Heart right ventricle (tissue), 16 donors: ENCODE results near the gene SLC16A1. TPM values are rescaled to one million over a fixed set of nuclear protein-coding genes. Genes with fewer than 3 reads are reported as not detected.
"Not testable (repeated sequence)": the region's sequence is repeated elsewhere in the genome, so short reads cannot be mapped to it uniquely, and the experiment has no call there.

Experiments used
- ATAC-seq, 8 donors: fragments of 200-7000 bp; cut with Tn5 transposase; one replicate each; pipeline ENCODE4 v1.9.1; 2020; ENCODE audit warnings: mild to moderate bottlenecking in 8 of 8, moderate library complexity in 8 of 8, moderate number of reproducible peaks in 1 of 8
- DNase-seq, 2 donors: peaks; one replicate each; pipeline ENCODE4 v3.0.0-alpha.2; 2020
- H3K27ac ChIP-seq, 10 donors: fragments of 200-600 bp; sonication (generic) in 2 of 10; one replicate each; pipeline versions ENCODE4 v1.5.0 to v1.8.0; 2020 to 2022; ENCODE audit warnings: mild to moderate bottlenecking in 3 of 10
- H3K27me3 ChIP-seq, 7 donors: fragments of 200-600 bp; one replicate each; pipeline ENCODE4 v1.8.0; 2021 to 2022; ENCODE audit warnings: mild to moderate bottlenecking in 2 of 7
- H3K36me3 ChIP-seq, 9 donors: fragments of 200-600 bp; sonication (generic) in 1 of 9; one replicate each; pipeline versions ENCODE4 v1.5.0 to v1.8.0; 2020 to 2022; ENCODE audit warnings: mild to moderate bottlenecking in 2 of 9
- H3K4me1 ChIP-seq, 9 donors: fragments of 200-600 bp; sonication (generic) in 1 of 9; one replicate each; pipeline versions ENCODE4 v1.5.0 to v1.8.0; 2020 to 2022; ENCODE audit warnings: mild to moderate bottlenecking in 4 of 9
- H3K4me3 ChIP-seq, 10 donors: fragments of 200-600 bp; sonication (generic) in 2 of 10; one replicate each; pipeline versions ENCODE4 v1.5.0 to v1.8.0; 2020 to 2022; ENCODE audit warnings: mild to moderate bottlenecking in 7 of 10, moderate library complexity in 2 of 10
- H3K9me3 ChIP-seq, 11 donors: fragments of 200-600 bp in 10 of 11; sonication (generic) in 2 of 11; one replicate each; pipeline versions ENCODE4 v1.5.0 to v1.8.0; 2013 to 2022; ENCODE audit warnings: mild to moderate bottlenecking in 2 of 11, control low read depth in 1 of 11, moderate library complexity in 1 of 11
- WGBS, 2 donors: extraction: QIAGEN DNeasy Blood & Tissue Kit; methylation state at CpG; one replicate each; pipeline ENCODE4 v1.1.7; 2013; ENCODE audit warnings: inconsistent platforms in 1 of 2; 5-methylcytosine and 5-hydroxymethylcytosine counted together
- intact Hi-C, 10 donors: fragments of 100-400 bp; cut with DNase I; formaldehyde crosslinking; loops; one replicate each; pipeline versions ENCODE4 v1.11.1 to v1.14.2; 2022
- polyA plus RNA-seq, 2 donors: library from polyadenylated mRNA; stranded (reverse); fragments of 200-250 nt; gene quantifications; one replicate each; pipeline ENCODE4 v1.2.3, GENCODE V29; 2013
- total RNA-seq, 10 donors: library from RNA; stranded (reverse); fragmentation: NEBNext Ultra II Directional in 3 of 10; extraction: Animal tissue kit (Norgen Biotek cat#: 25700) in 3 of 10; gene quantifications; one replicate each; pipeline versions ENCODE4 v1.2.1 to v1.2.4, GENCODE V29; 2021 to 2023
- TF ChIP-seq, protein P1 (sequence below), 9 donors: fragments of 200-600 bp; sonication (generic) in 2 of 9; IDR thresholded peaks; one replicate each; pipeline versions ENCODE4 v1.5.0 to v1.8.0; 2021 to 2022; ENCODE audit warnings: antibody characterized with exemption in 9 of 9, mild to moderate bottlenecking in 5 of 9, moderate library complexity in 1 of 9
- donor health status: Arrhythmogenic right ventricular cardiomyopathy.
- donor health status: ischemic (EF 13 %, LVEDD 7.1; RV severe dilation, severe dysfunction).
- donor health status: healthy with polysubstance abuse.
- donor health status: DM: no; HTN: yes; CAD: no.
- donor health status: DM: no; HTN: no; CAD: no.
- donor health status: ischemic (EF 25% LVEDD 6.9; RV normal size, moderate dysfunction).
- donor health status: ischemic (EF 25% LVEDD 5.7; RV mildly dilated, moderate dysfunction).
- donor health status: healthy.
- donor health status: DM: yes; HTN: yes; CAD: no.
- donor health status: Ischemic cardiomyopathy.
- donor health status: ischemic (EF 35%, LVEDD 5.7; RV mildly dilated, moderate dysfunction).
- donor health status: nonischemic (EF 11% LVEDD 7.7; RV severe dilation, severe dysfunction).
- donor health status: DM: yes; HTN: yes; CAD: no.
- donor health status: PGD.
- donor health status: ischemic (EF 29% LVEDD 5.4; RV normal size, mild dysfunction).
- donor health status: nonischemic (EF 23%, LVEDD 6.1; RV moderate dilation, normal function).

SLC16A1 gene
- total and polyA plus RNA-seq, 12 donors: 43.9 to 193 (median 148) TPM

DNA sequence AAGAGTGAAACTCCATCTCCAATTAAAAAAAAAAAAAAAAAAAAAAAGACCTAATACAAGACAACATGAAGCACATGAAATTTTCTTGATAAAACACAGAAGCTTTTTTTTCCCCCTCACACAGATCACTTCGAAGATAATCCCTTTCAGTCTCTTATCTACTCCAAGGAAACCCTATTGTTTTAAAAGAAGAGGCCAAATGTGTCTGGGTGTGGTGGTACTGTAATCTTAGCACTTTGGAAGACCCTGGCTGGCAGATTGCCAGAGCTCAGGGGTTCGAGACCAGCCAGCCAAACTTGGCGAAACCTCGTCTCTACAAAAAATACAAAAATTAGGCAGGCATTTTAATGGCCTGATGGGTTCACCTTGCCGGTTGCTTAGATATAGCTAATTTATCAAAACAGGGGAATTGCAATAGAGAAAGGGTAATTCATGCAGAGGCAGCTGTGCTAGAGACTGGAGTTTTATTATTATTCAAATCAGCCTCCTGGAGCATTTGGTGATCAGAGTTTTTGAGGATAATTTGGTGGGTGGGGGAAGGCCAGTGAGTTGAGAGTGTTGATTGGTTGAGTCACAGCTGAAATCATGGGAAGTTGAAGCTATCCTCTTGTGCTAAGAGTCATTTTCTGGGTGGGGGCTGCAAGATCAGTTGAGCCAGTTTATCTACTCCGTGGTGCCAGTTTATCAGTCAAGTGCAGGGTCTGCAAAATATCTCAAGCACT, 62.5 kb downstream of the SLC16A1 start:
- Histone ChIP-seq H3K36me3 (no peaks in the 10 kb centered on the region), H3K27ac (no peak overlapping the region), H3K4me3 (no peak overlapping the region), H3K4me1 (no peaks in the 10 kb centered on the region), H3K9me3 (peaks cover 0 to 37% (median 8%) of the 10 kb centered on the region in 11 donors), H3K27me3 (no peaks in the 10 kb centered on the region)
- WGBS, 2 donors: 82 to 86% methylated on average over 6 of the region's 6 CpGs
- intact Hi-C loops: no loop called here
- no peak for ATAC-seq
- TF ChIP-seq, protein P1, sequence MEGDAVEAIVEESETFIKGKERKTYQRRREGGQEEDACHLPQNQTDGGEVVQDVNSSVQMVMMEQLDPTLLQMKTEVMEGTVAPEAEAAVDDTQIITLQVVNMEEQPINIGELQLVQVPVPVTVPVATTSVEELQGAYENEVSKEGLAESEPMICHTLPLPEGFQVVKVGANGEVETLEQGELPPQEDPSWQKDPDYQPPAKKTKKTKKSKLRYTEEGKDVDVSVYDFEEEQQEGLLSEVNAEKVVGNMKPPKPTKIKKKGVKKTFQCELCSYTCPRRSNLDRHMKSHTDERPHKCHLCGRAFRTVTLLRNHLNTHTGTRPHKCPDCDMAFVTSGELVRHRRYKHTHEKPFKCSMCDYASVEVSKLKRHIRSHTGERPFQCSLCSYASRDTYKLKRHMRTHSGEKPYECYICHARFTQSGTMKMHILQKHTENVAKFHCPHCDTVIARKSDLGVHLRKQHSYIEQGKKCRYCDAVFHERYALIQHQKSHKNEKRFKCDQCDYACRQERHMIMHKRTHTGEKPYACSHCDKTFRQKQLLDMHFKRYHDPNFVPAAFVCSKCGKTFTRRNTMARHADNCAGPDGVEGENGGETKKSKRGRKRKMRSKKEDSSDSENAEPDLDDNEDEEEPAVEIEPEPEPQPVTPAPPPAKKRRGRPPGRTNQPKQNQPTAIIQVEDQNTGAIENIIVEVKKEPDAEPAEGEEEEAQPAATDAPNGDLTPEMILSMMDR (IDR thresholded peaks at IDR 0.05): no peak
- no peak for DNase-seq

DNA sequence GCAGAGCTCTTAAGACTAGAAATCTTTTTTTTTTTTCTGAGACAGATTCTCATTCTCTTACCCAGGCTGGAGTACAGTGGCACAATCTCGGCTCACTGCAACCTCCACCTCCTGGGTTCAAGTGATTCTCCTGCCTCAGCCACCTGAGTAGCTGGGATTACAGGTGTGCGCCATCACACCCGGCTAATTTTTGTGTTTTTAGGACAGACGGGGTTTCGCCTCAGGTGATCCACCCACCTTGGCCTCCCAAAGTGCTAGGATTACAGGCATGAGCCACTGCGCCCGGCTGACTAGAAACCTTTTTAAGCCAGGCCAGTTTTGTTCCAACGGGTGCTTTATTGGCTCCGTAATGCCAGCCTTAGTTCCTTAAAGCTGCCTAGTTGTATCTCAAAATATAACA, 66.1 kb downstream of the SLC16A1 start:
- not testable (repeated sequence) for H3K27me3 ChIP-seq, H3K27ac ChIP-seq, H3K4me1 ChIP-seq, ATAC-seq, H3K36me3 ChIP-seq, DNase-seq, H3K4me3 ChIP-seq
- WGBS, 2 donors: 96 to 97% methylated on average over 9 of the region's 9 CpGs
- H3K9me3 ChIP-seq: peaks cover 0 to 23% (median 5%) of the 10 kb centered on the region in 11 donors
- intact Hi-C loops: loop anchor here in 1 of 10 donors (10.0 kb wide), 1 partner anchor 45 kb away; no protein-coding TSS in a partner anchor

DNA sequence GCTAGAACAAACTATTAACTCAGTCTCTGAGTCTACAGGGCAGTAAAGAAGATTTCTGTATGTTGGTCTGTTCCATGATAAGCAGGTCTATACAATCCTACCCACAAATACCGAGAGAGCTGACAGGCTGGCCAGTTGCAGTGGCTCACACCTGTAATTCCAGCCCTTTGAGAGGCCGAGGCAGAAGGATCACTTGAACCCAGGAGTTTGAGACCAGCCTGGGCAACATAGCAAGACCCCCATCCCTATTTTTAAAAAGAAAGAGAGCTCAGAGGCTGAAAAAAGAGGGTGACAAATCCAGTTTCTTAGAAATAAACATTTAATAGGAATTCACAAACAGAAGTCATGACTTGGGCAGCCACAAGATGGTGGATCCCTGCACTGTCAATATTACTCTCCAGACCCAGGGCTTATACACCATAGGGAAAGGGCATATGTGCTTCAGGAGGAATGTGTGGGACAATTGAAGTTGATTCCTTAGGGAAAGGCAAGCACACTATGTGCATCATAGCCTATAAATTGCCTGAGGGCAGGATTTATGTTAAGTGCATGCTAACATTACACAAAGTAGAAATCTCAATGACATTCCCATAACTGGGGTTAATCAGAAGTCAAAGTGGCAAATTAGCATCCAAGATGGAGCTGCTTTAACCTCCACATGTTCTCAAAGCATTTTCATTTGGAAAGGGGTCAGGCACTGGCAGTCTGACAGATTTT, 66.8 kb downstream of the SLC16A1 start:
- DNase-seq (no peak), ATAC-seq (no peak)
- no peak overlapping the region for H3K27ac ChIP-seq
- H3K4me3 ChIP-seq: no peak overlapping the region
- H3K27me3 ChIP-seq: no peaks in the 10 kb centered on the region
- intact Hi-C loops: loop anchor here in 1 of 10 donors (10.0 kb wide), 1 partner anchor 46 kb away; no protein-coding TSS in a partner anchor
- 68 to 88% methylated on average over 2 of the region's 2 CpGs for WGBS, 2 donors
- no peaks in the 10 kb centered on the region for H3K36me3 ChIP-seq
- peaks cover 0 to 16% (median 5%) of the 10 kb centered on the region in 11 donors for H3K9me3 ChIP-seq
- TF ChIP-seq, protein P1 (IDR thresholded peaks at IDR 0.05): no peak
- H3K4me1 ChIP-seq: no peaks in the 10 kb centered on the region

DNA sequence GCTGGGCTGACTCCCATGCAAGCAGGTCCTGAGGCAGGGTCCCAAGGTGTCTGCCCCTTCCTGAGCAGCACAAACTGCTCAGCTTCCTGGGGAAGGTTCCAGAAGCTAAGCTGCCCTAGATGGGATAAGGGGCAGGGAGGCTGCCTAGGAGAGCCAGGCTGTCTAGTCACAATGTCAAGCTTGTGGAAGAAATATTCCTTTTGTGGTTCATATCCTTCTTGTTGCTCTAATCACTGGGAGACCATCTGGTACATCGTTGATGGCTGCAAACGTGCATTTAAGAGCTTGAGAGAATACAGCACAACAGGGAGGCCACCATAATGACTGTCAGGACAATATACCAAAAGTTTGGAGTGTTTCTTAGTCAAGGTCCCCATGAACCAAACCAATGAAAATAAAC, 67.4 kb downstream of the SLC16A1 start:
- TF ChIP-seq, protein P1 (IDR thresholded peaks at IDR 0.05): no peak
- ATAC-seq (peak in 1 of 8 donors; percentile 41), DNase-seq (no peak)
- intact Hi-C loops: loop anchor here in 1 of 10 donors (10.0 kb wide), 1 partner anchor 46 kb away; no protein-coding TSS in a partner anchor
- H3K4me3 ChIP-seq: no peak overlapping the region
- no peaks in the 10 kb centered on the region for H3K4me1 ChIP-seq
- no peak overlapping the region for H3K27ac ChIP-seq
- no peaks in the 10 kb centered on the region for H3K27me3 ChIP-seq
- peaks cover 0 to 10% (median 4%) of the 10 kb centered on the region in 11 donors for H3K9me3 ChIP-seq
- no peaks in the 10 kb centered on the region for H3K36me3 ChIP-seq
- WGBS, 2 donors: 67% methylated on average over 2 of the region's 2 CpGs
